Hindlimb muscle (tissue), 1 donor: ENCODE data around the gene SPN. TPM values are rescaled to one million over a fixed set of nuclear protein-coding genes. Genes with fewer than 3 reads are reported as not detected.
"Not testable (repeated sequence)": the region's sequence is repeated elsewhere in the genome, so short reads cannot be mapped to it uniquely, and the experiment has no call there.

Source experiments
- DNase-seq: peaks from one replicate; pipeline ENCODE4 v3.0.0-alpha.2; 2013
- polyA plus RNA-seq: library from polyadenylated mRNA; unstranded; fragments of 120-200 nt; gene quantifications from one replicate; pipeline ENCODE4 v1.2.1, GENCODE V29; 2013; ENCODE audit not compliant: insufficient read length

SPN gene
- polyA plus RNA-seq, 1 donor, result 1.3 TPM

DNA sequence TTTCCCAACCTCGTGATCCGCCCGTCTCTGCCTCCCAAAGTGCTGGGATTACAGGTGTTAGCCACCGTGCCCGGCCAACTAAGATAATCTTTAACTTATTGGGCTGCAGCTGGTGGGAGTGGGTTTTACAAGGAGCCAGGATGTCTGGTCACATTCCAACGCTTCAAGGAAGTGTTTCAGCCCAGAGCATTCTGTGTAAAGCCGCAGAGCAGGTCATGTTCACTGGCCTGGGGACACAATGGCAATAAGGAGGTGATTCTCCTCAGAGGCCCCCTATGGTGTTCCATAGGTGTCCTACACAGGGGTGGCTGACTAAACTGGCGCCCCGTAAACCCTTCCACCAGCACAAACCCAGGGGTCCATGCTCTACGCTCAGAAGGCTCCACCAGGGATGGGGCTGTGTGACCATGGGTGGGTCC is 17.1 kb downstream of the SPN start:
- DNase-seq, result no peak

DNA sequence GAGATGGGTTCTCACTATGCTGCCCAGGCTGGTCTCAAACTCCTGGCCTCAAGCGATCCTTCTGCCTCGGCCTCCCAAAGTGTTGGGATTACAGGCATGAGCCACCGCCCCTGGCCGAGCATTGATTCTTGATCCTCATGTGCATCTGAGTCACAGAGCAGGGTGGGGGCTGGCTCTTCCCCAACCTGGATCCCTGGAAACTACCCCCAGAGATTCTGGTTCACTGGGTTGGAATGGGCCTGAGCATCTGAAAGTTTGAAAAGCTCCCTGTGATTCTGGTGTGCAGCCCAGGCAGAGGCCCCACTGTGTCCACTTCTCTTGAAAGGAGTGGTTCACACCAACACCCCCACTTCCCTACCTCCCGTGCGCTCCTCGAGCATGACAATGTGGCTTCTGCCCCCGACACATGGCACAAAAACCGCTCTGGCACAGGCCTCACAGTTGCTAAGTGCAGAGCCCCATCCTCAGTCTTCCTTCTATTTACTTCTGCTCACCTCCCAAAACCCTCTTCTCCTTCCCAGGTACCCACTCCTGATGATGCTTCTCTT is 20.6 kb downstream of the SPN start:
- no peak for DNase-seq

- no peak for DNase-seq
Measured at GRCh38 chr16:29684679-29685078, 21.6 kb downstream of the SPN start.

GRCh38 chr16:29686740-29687332 is 23.8 kb downstream of the SPN start:
- DNase-seq, result no peak

DNA sequence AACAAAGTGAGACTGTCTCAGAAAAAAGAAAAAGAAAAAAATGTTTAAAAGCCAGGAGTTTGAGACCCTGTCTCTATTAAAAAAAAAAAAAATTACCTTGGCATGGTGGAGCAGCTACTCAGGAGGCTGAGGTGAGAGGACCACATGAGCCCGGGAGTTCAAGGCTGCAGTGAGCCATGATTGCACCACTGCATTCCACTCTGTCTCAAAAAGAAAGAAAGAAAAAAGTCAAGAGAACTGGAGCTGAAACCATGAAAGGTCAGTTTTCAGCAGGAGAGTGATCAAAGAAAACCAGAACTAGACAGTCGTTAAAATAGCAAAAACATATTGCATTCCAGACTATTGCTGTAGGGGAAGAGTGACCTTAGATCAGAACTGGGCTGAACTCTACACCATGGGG is 24.7 kb downstream of the SPN start:
- no peak for DNase-seq

- DNase-seq, result no peak
Measured at GRCh38 chr16:29688172-29688571, 25.1 kb downstream of the SPN start.

- DNase-seq, result not testable (repeated sequence)
Measured at GRCh38 chr16:29689490-29690351, 26.7 kb downstream of the SPN start.

DNA sequence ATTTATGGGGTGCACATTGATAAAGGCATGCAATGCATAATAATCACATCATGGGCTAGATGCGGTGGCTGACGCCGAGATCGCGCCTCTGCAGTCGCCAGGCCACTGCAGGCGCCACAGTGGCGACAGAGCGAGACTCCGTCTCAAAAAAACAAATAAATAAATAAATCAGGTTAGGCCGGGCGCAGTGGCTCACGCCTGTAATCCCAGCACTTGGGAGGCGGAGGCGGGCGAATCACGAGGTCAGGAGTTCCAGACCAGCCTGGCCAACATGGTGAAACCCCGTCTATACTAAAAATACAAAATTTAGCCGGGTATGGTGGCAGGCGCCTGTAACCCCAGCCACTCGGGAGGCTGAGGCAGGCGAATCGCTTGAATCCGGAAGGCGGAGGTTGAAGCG is 29.6 kb downstream of the SPN start:
- DNase-seq, result not testable (repeated sequence)

GRCh38 chr16:29694384-29695195 is 31.5 kb downstream of the SPN start:
- peak; percentile 58 for DNase-seq

DNA sequence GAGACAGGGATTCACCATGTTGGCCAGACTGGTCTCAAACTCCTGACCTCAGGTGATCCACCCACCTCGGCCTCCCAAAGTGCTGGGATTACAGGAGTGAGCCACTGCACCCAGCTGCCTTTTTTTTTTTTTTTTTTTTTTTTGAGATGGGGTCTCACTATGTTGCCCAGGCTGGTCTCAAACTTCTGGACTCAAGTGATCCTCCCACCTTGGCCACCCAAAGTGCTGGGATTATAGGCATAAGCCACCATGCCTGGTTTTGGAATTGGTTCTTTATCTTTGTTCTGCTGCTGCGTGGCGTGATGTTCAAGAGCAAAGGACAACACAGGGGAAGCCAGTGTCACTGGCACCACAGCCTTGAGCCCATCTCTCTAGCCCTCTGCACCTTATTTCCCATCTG is 32.6 kb downstream of the SPN start:
- not testable (repeated sequence) for DNase-seq

GRCh38 chr16:29696881-29697331 is 33.9 kb downstream of the SPN start:
- DNase-seq, result no peak

- no peak for DNase-seq
Measured at GRCh38 chr16:29697391-29697790, 34.3 kb downstream of the SPN start.

- no peak for DNase-seq
Measured at GRCh38 chr16:29698042-29698441, 35.0 kb downstream of the SPN start.

DNA sequence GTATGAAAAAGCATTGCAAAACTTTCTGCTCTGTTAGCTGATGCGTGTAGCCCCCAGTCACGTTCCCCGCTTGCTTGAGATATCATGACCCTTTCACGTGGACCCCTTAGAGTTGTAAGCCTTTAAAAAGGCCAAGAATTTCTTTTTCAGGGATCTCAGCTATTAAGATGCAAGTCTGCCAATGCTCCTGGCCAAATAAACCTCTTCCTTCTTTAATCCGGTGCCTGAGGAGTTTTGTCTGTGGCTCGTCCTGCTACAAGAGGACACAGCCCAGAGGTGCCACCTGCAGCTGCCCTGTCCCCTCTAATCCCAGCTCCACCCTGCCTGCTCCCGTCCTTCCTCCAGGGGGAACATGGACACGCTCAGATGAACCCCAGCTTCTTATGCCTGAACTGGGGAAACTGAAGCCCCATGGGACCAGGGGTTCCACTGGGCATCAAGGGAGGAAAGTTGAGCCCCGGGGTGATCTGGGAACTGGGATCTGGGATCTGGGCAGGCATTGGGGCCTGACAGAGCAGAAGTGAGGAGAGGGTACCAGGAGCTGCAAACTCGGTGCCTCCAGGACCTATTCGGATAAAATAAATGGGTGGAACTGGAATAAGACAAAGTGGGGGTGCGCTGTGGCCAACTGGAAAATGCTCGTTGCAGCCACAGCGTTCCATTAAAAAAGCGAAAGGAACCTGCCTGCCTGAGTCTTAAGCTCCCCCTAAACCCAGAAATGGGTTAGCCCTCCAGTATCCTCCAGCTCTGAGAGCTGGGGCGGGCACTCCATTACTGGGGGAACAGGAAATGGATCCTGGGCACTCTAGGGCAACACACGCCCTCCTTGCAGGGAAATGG is 35.7 kb downstream of the SPN start:
- DNase-seq, result no peak

- no peak for DNase-seq
Measured at GRCh38 chr16:29699324-29700219, 36.5 kb downstream of the SPN start.

DNA sequence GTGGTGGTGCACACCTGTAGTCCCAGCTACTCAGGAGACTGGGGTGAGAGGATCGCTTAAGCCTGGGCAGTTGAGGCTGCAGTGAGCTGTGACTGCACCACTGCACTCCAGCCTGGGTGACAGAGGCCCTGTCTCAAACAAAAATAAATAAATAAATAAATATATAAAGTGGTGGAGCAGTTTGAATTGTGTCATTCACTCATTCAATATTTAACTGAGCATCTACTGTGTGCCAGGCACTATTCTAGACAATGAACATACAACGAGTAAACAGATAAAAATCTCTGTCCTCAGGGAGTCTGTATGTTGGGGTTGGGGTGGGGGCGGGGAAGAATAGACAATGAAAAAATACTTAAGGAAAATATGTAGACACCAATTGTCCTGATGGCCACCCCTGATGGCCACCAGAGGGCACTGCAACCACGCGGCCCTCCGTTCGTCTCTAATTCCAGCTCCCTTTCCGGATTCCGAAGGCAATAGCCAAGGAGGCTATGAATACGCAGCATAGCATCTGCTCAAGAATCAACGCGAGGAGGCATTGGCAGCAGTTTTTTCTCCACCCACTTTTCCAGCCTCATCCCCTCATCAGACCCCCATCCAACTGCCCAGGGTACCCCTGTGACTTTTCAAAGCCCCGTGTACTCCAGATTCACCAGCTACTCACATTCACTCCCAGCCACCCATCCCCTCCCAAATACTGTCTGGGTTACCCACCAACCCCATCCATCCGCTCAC is 37.4 kb downstream of the SPN start:
- peak; percentile 57 for DNase-seq

GRCh38 chr16:29701214-29701555 is 38.1 kb downstream of the SPN start:
- no peak for DNase-seq

DNA sequence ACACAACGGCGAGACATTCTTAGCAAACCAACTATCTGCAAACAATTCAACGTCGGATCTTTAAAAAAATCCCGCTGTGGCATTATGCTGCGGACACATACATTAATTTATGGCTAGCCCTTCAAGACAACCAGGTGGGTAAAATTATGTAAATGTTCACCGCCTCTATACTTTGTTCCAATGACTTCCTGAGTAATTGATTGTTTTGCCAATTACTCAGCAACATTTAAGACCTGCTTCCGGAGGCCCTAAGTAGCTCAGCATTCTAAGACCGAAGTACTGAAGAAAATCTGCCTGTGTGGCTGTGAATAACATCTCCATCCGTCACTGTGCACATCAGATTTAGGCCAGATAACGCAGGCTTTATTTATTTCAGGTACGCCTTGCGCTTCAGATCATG is 39.2 kb downstream of the SPN start:
- DNase-seq, result no peak

GRCh38 chr16:29705030-29705429 is 42.0 kb downstream of the SPN start:
- DNase-seq, result no peak

DNA sequence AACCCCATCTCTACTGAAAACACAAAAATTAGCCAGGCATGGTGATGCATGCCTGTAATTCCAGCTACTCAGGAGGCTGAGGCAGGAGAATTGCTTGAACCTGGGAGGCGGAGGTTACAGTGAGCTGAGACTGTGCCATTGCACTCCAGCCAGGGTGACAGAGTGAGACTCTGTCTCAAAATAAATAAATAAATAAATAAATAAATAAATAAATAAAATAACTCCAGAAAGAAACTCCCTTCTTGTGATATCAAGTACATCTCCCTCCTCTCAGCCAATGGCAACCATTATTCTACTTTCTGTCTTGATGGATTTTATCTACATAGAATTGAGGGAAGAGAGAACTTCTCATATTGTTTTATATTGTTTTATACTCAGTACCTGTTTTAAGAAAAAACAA is 44.1 kb downstream of the SPN start:
- not testable (repeated sequence) for DNase-seq
